Mesothelial cell of epicardium (in vitro differentiated cells): ENCODE results near the gene TENM4. TPM values are rescaled to one million over a fixed set of nuclear protein-coding genes. Genes with fewer than 3 reads are reported as not detected.
A peak's percentile ranks its signal among the peaks of the same experiment; 100 is the strongest.

Source experiments
- DNase-seq, 2 experiments: peaks; one replicate each; pipeline ENCODE4 v3.0.0; 2021; ENCODE audit warnings: low spot score in 2 of 2; ENCODE audit not compliant: unreplicated experiment in 2 of 2
- H3K27ac Mint-ChIP-seq: 2 replicates; pipeline ENCODE4 v1.8.0; 2021; ENCODE audit warnings: mixed read lengths
- H3K27me3 Mint-ChIP-seq: 2 replicates; pipeline ENCODE4 v1.8.0; 2021; ENCODE audit warnings: low read depth, mixed read lengths
- H3K36me3 Mint-ChIP-seq: 2 replicates; pipeline ENCODE4 v1.8.0; 2021; ENCODE audit warnings: mixed read lengths
- H3K4me1 Mint-ChIP-seq: 2 replicates; pipeline ENCODE4 v1.8.0; 2021; ENCODE audit warnings: mixed read lengths
- H3K4me3 Mint-ChIP-seq: 2 replicates; pipeline ENCODE4 v1.8.0; 2021; ENCODE audit warnings: mild to moderate bottlenecking, moderate library complexity, mixed read lengths
- H3K9me3 Mint-ChIP-seq: 2 replicates; pipeline ENCODE4 v1.8.0; 2021; ENCODE audit warnings: mixed read lengths
- CTCF ChIP-seq: fragments of 200-600 bp; sonication (generic); IDR thresholded peaks from one replicate; pipeline ENCODE4 v1.5.0; 2021; ENCODE audit warnings: antibody characterized with exemption; ENCODE audit not compliant: unreplicated experiment
- total RNA-seq: library from RNA; stranded (reverse); gene quantifications from 3 replicates; pipeline ENCODE4 v1.2.1, GENCODE V29; 2021

The TENM4 gene
- total RNA-seq, 1 donor from 2014 or later = 187 TPM

- no peak for DNase-seq
- Mint-ChIP-seq H3K36me3 (no peaks in the 10 kb centered on the region), H3K4me1 (peaks cover 33% of the 10 kb centered on the region), H3K4me3 (no peak overlapping the region), H3K9me3 (no peaks in the 10 kb centered on the region), H3K27me3 (no peaks in the 10 kb centered on the region), H3K27ac (no peak overlapping the region)
- TF ChIP-seq CTCF = no peak
Observed at GRCh38 chr11:78922859-78923625, 517.8 kb downstream of the TENM4 start.

GRCh38 chr11:78921509-78921908 lies 519.3 kb downstream of the TENM4 start:
- DNase-seq = no peak
- no peak for TF ChIP-seq CTCF
- H3K27ac Mint-ChIP-seq = no peak overlapping the region
- H3K36me3 Mint-ChIP-seq = no peaks in the 10 kb centered on the region
- H3K4me3 Mint-ChIP-seq = no peak overlapping the region
- no peaks in the 10 kb centered on the region for H3K9me3 Mint-ChIP-seq
- H3K4me1 Mint-ChIP-seq = peaks cover 17% of the 10 kb centered on the region
- no peaks in the 10 kb centered on the region for H3K27me3 Mint-ChIP-seq

GRCh38 chr11:78920329-78920728 lies 520.5 kb downstream of the TENM4 start:
- Mint-ChIP-seq H3K4me1 (peaks cover 13% of the 10 kb centered on the region), H3K27me3 (no peaks in the 10 kb centered on the region), H3K27ac (no peak overlapping the region), H3K4me3 (no peak overlapping the region), H3K9me3 (no peaks in the 10 kb centered on the region), H3K36me3 (no peaks in the 10 kb centered on the region)
- no peak for TF ChIP-seq CTCF
- DNase-seq = no peak

GRCh38 chr11:78916759-78917158 lies 524.1 kb downstream of the TENM4 start:
- DNase-seq = no peak
- Mint-ChIP-seq H3K9me3 (no peaks in the 10 kb centered on the region), H3K27me3 (no peaks in the 10 kb centered on the region), H3K4me1 (peaks cover 24% of the 10 kb centered on the region), H3K36me3 (no peaks in the 10 kb centered on the region), H3K4me3 (no peak overlapping the region), H3K27ac (no peak overlapping the region)
- TF ChIP-seq CTCF = peak; percentile 24

- DNase-seq = no peak
- Mint-ChIP-seq H3K9me3 (no peaks in the 10 kb centered on the region), H3K36me3 (no peaks in the 10 kb centered on the region), H3K4me1 (peaks cover 42% of the 10 kb centered on the region), H3K27me3 (no peaks in the 10 kb centered on the region), H3K4me3 (no peak overlapping the region), H3K27ac (no peak overlapping the region)
- no peak for TF ChIP-seq CTCF
Observed at GRCh38 chr11:78914503-78914902, 526.3 kb downstream of the TENM4 start.

- Mint-ChIP-seq H3K4me1 (peaks cover 42% of the 10 kb centered on the region), H3K36me3 (no peaks in the 10 kb centered on the region), H3K27me3 (no peaks in the 10 kb centered on the region), H3K4me3 (no peak overlapping the region), H3K27ac (peak overlapping the region; percentile 5), H3K9me3 (no peaks in the 10 kb centered on the region)
- TF ChIP-seq CTCF = no peak
- no peak for DNase-seq
Observed at GRCh38 chr11:78912778-78913177, 528.1 kb downstream of the TENM4 start.
